Measurements from ENCODE around the gene HOXB8.

HOXB8 gene

DNA sequence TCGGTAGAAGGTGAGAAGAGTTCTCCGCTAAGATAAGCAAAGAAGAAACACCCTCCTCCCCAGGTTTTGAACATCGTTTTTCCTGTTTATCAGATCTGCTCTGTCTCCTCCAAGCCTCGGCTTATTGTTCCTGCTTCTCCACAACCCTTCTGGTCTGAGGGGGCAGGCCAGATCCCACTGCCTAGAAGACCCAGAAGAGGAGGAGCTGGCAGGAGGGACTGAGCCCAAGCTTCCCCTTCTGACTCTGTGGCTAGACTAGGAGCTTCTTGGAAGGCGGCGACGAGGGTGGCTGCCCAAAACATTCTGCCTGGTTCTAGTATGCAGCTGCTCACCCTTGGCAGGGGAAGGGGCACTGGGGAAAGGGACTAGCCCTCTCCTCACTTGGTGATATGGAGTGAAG, 16.4 kb downstream of the HOXB8 start:
- in situ Hi-C loops (cut with MboI; ENCODE audit: low pct_unique_long_range_greater_than_20kb, low sequenced_read_pairs, unreplicated experiment): no loop called here
- no peak for DNase-seq (ENCODE audit: low spot score)
- TF ChIP-seq, protein P1, sequence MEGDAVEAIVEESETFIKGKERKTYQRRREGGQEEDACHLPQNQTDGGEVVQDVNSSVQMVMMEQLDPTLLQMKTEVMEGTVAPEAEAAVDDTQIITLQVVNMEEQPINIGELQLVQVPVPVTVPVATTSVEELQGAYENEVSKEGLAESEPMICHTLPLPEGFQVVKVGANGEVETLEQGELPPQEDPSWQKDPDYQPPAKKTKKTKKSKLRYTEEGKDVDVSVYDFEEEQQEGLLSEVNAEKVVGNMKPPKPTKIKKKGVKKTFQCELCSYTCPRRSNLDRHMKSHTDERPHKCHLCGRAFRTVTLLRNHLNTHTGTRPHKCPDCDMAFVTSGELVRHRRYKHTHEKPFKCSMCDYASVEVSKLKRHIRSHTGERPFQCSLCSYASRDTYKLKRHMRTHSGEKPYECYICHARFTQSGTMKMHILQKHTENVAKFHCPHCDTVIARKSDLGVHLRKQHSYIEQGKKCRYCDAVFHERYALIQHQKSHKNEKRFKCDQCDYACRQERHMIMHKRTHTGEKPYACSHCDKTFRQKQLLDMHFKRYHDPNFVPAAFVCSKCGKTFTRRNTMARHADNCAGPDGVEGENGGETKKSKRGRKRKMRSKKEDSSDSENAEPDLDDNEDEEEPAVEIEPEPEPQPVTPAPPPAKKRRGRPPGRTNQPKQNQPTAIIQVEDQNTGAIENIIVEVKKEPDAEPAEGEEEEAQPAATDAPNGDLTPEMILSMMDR (IDR thresholded peaks at IDR 0.05; ENCODE audit: extremely low read depth, insufficient read depth, missing control alignments): no peak

DNA sequence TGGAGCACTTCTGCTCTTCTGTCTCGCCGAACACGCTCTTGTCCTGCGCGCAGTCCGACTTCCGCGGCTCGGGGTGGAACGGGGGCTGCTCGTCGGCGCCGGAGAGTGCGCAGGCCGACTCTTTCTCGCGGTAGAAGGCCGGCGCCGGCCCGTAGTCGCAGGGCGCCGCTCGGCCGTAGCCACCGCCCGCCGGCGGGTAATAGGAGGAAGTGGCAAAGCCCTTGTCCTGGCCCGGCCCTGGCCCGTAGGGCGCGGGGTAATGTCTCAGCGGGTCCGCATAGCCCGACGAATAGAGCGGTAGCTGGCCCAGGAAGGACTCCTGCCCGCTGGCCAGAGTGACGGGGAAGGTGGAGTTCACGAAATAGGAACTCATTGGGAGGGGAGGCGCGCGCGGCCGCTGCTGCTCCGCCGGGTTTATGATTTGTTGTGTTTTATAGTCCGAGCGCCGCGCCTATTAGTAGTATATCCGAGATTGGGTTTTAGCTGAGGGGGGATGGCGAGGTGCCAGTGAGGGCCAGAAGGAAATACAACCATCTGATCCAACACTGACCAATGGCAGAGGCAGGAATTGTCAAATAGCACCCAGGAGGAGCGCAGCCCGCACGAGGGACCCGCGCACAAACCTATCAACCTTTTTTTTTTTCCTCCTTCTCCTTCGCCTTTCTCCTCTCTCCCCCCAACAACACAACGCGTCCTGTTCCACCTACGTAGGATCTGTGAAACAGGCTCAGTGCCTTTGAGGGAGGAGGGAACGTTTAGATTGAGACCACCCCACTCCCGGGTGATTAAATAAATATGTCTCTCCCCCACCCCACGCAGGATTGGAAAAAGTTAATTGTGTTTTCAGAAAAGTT, 17.1 kb downstream of the HOXB8 start:
- TF ChIP-seq, protein P1 (IDR thresholded peaks at IDR 0.05; ENCODE audit: extremely low read depth, insufficient read depth, missing control alignments): no peak
- no peak for DNase-seq (ENCODE audit: low spot score)
- in situ Hi-C loops (cut with MboI; ENCODE audit: low pct_unique_long_range_greater_than_20kb, low sequenced_read_pairs, unreplicated experiment): no loop called here

DNA sequence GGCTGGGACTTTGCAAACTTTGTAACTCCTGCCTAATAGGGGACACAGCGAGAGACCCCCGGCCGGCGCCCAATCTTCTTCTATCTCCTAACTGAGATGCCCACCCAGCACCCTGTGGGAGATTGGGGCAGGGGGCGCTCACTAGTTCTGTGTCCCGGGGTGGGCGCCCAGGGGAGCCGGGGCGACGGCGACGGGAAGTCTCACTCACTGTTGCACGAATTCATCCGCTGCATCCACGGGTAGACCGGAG, 17.6 kb downstream of the HOXB8 start:
- TF ChIP-seq, protein P1 (IDR thresholded peaks at IDR 0.05; ENCODE audit: extremely low read depth, insufficient read depth, missing control alignments): no peak
- no peak for DNase-seq (ENCODE audit: low spot score)
- in situ Hi-C loops (cut with MboI; ENCODE audit: low pct_unique_long_range_greater_than_20kb, low sequenced_read_pairs, unreplicated experiment): no loop called here

DNA sequence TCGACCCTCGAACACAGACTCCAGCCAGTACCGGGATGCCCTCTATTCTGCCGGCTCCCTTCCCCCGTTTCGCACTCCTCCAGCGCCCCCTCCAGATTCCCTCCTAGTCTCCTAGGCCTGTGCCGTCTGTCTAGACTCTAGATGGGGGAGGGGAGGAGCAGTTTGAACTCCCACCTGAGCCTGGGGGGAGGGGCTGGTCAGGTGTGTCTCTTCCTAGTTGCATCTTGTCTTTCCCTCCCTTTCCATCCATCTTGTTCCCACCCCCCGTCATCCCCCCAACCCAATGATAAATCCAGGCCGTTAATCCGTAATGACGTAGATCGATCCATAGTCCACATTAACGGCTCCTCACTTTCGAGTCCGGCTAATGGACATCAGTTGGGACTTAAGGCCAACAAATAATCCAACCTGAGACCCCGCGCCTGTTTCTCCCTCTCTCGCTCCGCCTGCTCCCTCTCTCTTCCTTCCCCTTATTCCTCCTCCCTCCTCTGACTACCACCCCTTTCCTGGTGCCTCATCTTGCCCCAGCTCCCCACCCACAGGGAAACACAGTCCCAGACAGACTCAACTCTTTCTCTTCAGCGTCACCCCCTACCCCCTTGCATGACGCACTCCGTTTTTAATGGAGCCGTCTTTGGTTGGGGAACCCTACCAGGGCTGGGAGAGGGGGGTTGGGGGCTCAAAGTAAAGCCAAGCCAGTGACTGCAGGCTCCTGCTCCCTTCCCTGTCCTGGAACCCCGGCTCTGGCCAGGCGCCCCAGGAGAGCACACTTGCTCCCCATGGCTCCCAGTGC, 18.2 kb downstream of the HOXB8 start:
- in situ Hi-C loops (cut with MboI; ENCODE audit: low pct_unique_long_range_greater_than_20kb, low sequenced_read_pairs, unreplicated experiment): no loop called here
- TF ChIP-seq, protein P1 (IDR thresholded peaks at IDR 0.05; ENCODE audit: extremely low read depth, insufficient read depth, missing control alignments): no peak
- no peak for DNase-seq (ENCODE audit: low spot score)

DNA sequence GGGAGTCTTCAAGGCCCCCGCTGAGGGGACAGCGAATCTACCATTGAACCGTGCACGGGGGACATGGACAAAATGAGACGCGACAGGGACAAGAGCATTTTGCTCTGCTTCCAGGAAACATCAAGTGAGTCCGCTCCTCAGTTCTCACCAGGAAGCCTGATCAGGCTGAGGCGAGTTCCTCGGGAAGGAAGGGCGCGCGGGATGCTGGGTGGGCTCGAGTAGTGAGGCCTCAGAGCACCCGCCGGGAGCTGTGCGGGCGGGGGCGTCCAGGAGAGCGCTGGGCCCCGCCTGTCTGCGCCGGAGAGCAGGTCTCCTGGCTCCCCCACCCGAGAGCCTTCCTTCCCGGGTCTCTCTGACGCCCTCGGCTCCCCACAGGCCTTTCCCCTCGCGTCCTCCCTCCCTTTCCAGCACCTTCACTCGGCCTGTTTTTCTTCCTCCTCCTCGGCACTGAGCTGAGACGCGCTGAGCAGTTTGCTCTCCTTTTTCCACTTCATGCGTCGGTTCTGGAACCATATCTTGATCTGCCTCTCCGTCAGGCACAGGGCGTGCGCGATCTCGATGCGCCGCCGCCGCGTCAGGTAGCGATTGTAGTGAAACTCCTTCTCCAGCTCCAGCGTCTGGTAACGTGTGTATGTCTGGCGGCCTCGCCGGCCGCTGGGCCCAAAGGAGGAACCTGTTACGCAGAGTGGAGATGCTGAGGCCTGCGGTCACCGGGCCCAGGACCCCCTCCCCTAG, 18.9 kb downstream of the HOXB8 start:
- in situ Hi-C loops (cut with MboI; ENCODE audit: low pct_unique_long_range_greater_than_20kb, low sequenced_read_pairs, unreplicated experiment): no loop called here
- TF ChIP-seq, protein P1 (IDR thresholded peaks at IDR 0.05; ENCODE audit: extremely low read depth, insufficient read depth, missing control alignments): no peak
- DNase-seq (ENCODE audit: low spot score): no peak

DNA sequence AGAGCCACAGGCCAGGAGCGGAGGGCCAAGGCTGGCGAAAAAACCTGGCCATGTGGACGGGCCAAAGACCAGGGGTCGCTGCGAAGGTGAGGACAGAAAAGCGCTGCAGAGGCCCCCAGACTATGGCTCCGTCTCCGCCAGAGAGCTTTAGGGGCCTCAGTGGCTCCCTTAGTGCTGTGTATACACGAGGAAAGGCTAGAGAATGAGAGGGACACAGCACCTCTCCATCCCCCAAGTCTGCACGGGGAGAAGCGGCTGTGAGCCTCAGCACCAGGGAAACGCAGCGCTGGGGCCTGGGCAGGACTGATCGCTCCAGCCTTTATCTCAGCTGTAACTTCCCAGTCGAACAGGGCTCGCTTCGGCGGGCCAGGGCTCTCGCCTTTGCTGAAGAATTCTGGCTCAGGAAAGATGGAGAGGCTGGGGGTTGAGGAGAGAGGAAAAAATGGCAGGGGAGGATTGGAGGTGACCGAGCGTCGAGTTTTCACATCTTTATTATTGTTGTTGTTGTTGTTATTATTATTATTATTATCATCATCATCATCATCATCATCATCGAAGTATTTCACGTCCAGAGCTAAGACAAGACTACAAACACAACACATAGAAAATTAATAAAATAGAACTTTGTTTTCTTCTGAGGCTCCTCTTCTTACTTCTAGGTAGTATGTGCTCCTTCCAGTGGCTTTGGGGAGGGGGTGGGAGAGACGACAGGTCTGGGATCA, 19.7 kb downstream of the HOXB8 start:
- DNase-seq (ENCODE audit: low spot score): no peak
- TF ChIP-seq, protein P1 (IDR thresholded peaks at IDR 0.05; ENCODE audit: extremely low read depth, insufficient read depth, missing control alignments): no peak
- in situ Hi-C loops (cut with MboI; ENCODE audit: low pct_unique_long_range_greater_than_20kb, low sequenced_read_pairs, unreplicated experiment): no loop called here
